BJ (cell line): ENCODE measurements around the gene ETFB. TPM values are rescaled to one million over a fixed set of nuclear protein-coding genes. Genes with fewer than 3 reads are reported as not detected.

ENCODE experiments used
- CTCF ChIA-PET: fragments of 350-600 bp; formaldehyde crosslinking; extraction: SDS; loops from one replicate; lab custom pipeline; 2021; ENCODE audit warnings: antibody characterized with exemption, inconsistent platforms; lab: Yijun Ruan, JAX
- POLR2A ChIA-PET: fragments of 300-600 bp; sonication (Branson Sonifier 250); formaldehyde crosslinking; extraction: SDS; loops from one replicate; lab custom pipeline; 2021; ENCODE audit warnings: antibody characterized with exemption; lab: Charles Lee
- DNase-seq: peaks from one replicate; pipeline ENCODE4 v3.0.0-alpha.2; 2011; ENCODE audit warnings: low read depth
- H3K27me3 ChIP-seq: 2 replicates; pipeline ENCODE4 v1.6.0; 2011; ENCODE audit warnings: low read length; ENCODE audit not compliant: control insufficient read depth, insufficient read depth
- H3K36me3 ChIP-seq: 2 replicates; pipeline ENCODE4 v1.5.1; 2011; ENCODE audit warnings: low read length; ENCODE audit not compliant: control insufficient read depth, insufficient read depth
- H3K4me3 ChIP-seq: 2 replicates; pipeline ENCODE4 v1.5.1; 2011; ENCODE audit warnings: low read depth, mild to moderate bottlenecking, control low read depth, low read length
- CTCF ChIP-seq: IDR thresholded peaks from 2 replicates; pipeline ENCODE4 v1.5.1; 2011; ENCODE audit warnings: low read depth, mild to moderate bottlenecking, control low read depth, inconsistent platforms, low read length, moderate library complexity; ENCODE audit not compliant: insufficient read depth
- polyA plus RNA-seq: library from polyadenylated mRNA; depleted of rRNA; stranded (reverse); fragments of >200 nt; gene quantifications from 2 replicates; pipeline ENCODE4 v1.2.3, GENCODE V29; 2011

The ETFB gene
- polyA plus RNA-seq, 1 experiment: 149 TPM

- ChIA-PET POLR2A (no interaction called here), CTCF (no interaction called here)
- DNase-seq: no peak
- Histone ChIP-seq H3K4me3 (no peak overlapping the region), H3K36me3 (no peaks in the 10 kb centered on the region), H3K27me3 (no peaks in the 10 kb centered on the region)
- TF ChIP-seq CTCF: no peak
These were observed 42.1 kb downstream of the ETFB start for GRCh38 chr19:51324167-51324481.

DNA sequence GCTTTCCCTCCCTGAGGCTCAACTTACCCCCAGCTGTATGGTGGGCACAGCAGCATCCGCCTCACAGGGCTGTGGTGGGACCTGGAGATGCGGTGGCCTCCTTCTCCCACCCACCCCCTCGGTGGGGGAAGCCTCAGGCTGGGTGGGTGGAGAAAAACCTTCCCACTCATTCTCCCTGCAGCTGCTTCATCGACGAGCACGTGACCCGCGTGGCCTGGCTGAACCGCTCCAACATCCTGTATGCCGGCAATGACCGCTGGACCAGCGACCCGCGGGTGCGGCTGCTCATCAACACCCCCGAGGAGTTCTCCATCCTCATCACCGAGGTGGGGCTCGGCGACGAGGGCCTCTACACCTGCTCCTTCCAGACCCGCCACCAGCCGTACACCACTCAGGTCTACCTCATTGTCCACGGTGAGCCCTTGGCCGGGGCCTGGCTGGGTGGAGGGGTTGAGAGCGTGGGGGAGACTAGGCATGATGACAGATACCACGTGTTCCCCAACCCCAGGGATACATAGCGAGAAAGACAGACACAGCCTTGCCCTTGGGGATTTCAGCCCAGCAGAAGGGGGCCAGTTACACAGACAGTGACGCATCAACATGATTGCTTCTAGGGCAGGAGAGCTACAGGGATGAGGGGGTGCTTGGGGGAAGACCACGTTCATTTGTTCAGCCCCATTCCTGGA, 42.6 kb downstream of the ETFB start:
- no peak overlapping the region for H3K4me3 ChIP-seq
- CTCF ChIA-PET: no interaction called here
- H3K27me3 ChIP-seq: no peaks in the 10 kb centered on the region
- POLR2A ChIA-PET: no interaction called here
- TF ChIP-seq CTCF: no peak
- H3K36me3 ChIP-seq: no peaks in the 10 kb centered on the region
- no peak for DNase-seq

GRCh38 chr19:51321799-51322198, 44.4 kb downstream of the ETFB start:
- Histone ChIP-seq H3K4me3 (no peak overlapping the region), H3K27me3 (no peaks in the 10 kb centered on the region), H3K36me3 (no peaks in the 10 kb centered on the region)
- no peak for DNase-seq
- no peak for TF ChIP-seq CTCF
- ChIA-PET CTCF (no interaction called here), POLR2A (no interaction called here)

- TF ChIP-seq CTCF: no peak
- DNase-seq: no peak
- Histone ChIP-seq H3K4me3 (no peak overlapping the region), H3K27me3 (no peaks in the 10 kb centered on the region), H3K36me3 (no peaks in the 10 kb centered on the region)
- POLR2A ChIA-PET: no interaction called here
- CTCF ChIA-PET: no interaction called here
These were observed 45.9 kb downstream of the ETFB start for GRCh38 chr19:51320280-51320657.

GRCh38 chr19:51319649-51320279, 46.4 kb downstream of the ETFB start:
- no peak for DNase-seq
- TF ChIP-seq CTCF: no peak
- POLR2A ChIA-PET: no interaction called here
- Histone ChIP-seq H3K27me3 (no peaks in the 10 kb centered on the region), H3K36me3 (no peaks in the 10 kb centered on the region), H3K4me3 (no peak overlapping the region)
- CTCF ChIA-PET: no interaction called here
